Kidney (tissue), 14 donors: ENCODE measurements around the gene DHFR2. TPM values are rescaled to one million over a fixed set of nuclear protein-coding genes. Genes with fewer than 3 reads are reported as not detected.

Source experiments
- DNase-seq, 5 donors: peaks; one replicate each; pipeline ENCODE4 v3.0.0-alpha.2; 2013 to 2020
- FAIRE-seq: peaks from 2 replicates; lab custom pipeline; 2012; peaks lifted over from hg19 to GRCh38; lab: Jason Lieb, UNC
- H3K27ac ChIP-seq, 2 donors: one replicate each; pipeline ENCODE4 v1.7.0; 2013; ENCODE audit warnings: low read depth in 2 of 2, low read length in 2 of 2, inconsistent platforms in 1 of 2
- H3K27me3 ChIP-seq: one replicate; pipeline ENCODE4 v1.7.1; 2013; ENCODE audit warnings: low read length, inconsistent platforms; ENCODE audit not compliant: control insufficient read depth, insufficient read depth
- H3K36me3 ChIP-seq, 3 donors: one replicate each; pipeline versions ENCODE4 v1.7.0 to v1.7.1; 2013; ENCODE audit warnings: low read length in 3 of 3, control low read depth in 1 of 3, inconsistent platforms in 1 of 3; ENCODE audit not compliant: insufficient read depth in 3 of 3, control insufficient read depth in 2 of 3
- H3K4me1 ChIP-seq, 3 donors: one replicate each; pipeline versions ENCODE4 v1.7.0 to v1.7.1; 2013; ENCODE audit warnings: low read length in 3 of 3, inconsistent platforms in 1 of 3, low read depth in 1 of 3; ENCODE audit not compliant: control insufficient read depth in 2 of 3, insufficient read depth in 2 of 3
- H3K4me3 ChIP-seq, 3 donors: one replicate each; pipeline versions ENCODE4 v1.7.0 to v1.8.1; 2013; ENCODE audit warnings: low read length in 3 of 3, control low read depth in 1 of 3, inconsistent platforms in 1 of 3
- H3K9ac ChIP-seq, 3 donors: one replicate each; pipeline versions ENCODE4 v1.7.0 to v1.7.1; 2013; ENCODE audit warnings: low read length in 3 of 3, control low read depth in 1 of 3, inconsistent platforms in 1 of 3
- H3K9me3 ChIP-seq, 3 donors: one replicate each; pipeline versions ENCODE4 v1.7.0 to v1.7.1; 2013; ENCODE audit warnings: low read length in 3 of 3, control low read depth in 1 of 3, inconsistent platforms in 1 of 3; ENCODE audit not compliant: control insufficient read depth in 2 of 3, insufficient read depth in 1 of 3
- intact Hi-C: fragments of 100-400 bp; cut with DNase I; formaldehyde crosslinking; loops from one replicate; pipeline ENCODE4 v1.11.1; 2022
- polyA plus RNA-seq: library from polyadenylated mRNA; stranded (reverse); fragments of 350-450 nt; fragmentation: Illumina TruSeq; extraction: RNeasy Lipid Tissue Mini Kit (QIAGEN cat#74804); gene quantifications from one replicate; pipeline ENCODE4 v1.2.3, GENCODE V29; 2014; ENCODE audit warnings: low read depth, low replicate concordance; ENCODE audit not compliant: insufficient read depth
- total RNA-seq: library from RNA; stranded (reverse); fragmentation: NEBNext Ultra II Directional; extraction: Animal tissue kit (Norgen Biotek cat#: 25700); gene quantifications from one replicate; pipeline ENCODE4 v1.2.1, GENCODE V29; 2021
- TF ChIP-seq, protein P1 (sequence below): IDR thresholded peaks from 3 replicates; pipeline ENCODE4 v1.5.1; 2012; ENCODE audit warnings: mild to moderate bottlenecking, moderate library complexity, borderline replicate concordance; ENCODE audit not compliant: insufficient read depth; ENCODE audit errors: extremely low read depth
- donor health status: control.
- donor health status: control.
- donor health status: control.
- donor health status: control.
- donor health status: control.
- donor health status: DM: yes; HTN: yes; CAD: no.
- donor health status: Normal renal cell carcinoma (clear cell type).

DHFR2 gene
- total and polyA plus RNA-seq, 2 donors from 2014 or later, result 4.0 to 9.9 TPM

GRCh38 chr3:94095111-94095510 is 32.4 kb upstream of the DHFR2 start:
- TF ChIP-seq, protein P1, sequence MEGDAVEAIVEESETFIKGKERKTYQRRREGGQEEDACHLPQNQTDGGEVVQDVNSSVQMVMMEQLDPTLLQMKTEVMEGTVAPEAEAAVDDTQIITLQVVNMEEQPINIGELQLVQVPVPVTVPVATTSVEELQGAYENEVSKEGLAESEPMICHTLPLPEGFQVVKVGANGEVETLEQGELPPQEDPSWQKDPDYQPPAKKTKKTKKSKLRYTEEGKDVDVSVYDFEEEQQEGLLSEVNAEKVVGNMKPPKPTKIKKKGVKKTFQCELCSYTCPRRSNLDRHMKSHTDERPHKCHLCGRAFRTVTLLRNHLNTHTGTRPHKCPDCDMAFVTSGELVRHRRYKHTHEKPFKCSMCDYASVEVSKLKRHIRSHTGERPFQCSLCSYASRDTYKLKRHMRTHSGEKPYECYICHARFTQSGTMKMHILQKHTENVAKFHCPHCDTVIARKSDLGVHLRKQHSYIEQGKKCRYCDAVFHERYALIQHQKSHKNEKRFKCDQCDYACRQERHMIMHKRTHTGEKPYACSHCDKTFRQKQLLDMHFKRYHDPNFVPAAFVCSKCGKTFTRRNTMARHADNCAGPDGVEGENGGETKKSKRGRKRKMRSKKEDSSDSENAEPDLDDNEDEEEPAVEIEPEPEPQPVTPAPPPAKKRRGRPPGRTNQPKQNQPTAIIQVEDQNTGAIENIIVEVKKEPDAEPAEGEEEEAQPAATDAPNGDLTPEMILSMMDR, result no peak
- H3K27ac ChIP-seq, result no peak overlapping the region
- no peaks in the 10 kb centered on the region for H3K27me3 ChIP-seq
- H3K36me3 ChIP-seq, result peaks cover 0 to 14% (median 5%) of the 10 kb centered on the region in 3 donors
- no peaks in the 10 kb centered on the region for H3K4me1 ChIP-seq
- intact Hi-C loops, result no loop called here
- DNase-seq (no peak), FAIRE-seq (no peak)
- H3K9me3 ChIP-seq, result no peaks in the 10 kb centered on the region
- H3K4me3 ChIP-seq, result no peak overlapping the region
- H3K9ac ChIP-seq, result no peak overlapping the region

- Histone ChIP-seq H3K4me3 (no peak overlapping the region), H3K4me1 (no peaks in the 10 kb centered on the region), H3K36me3 (peaks cover 0 to 10% (median 2%) of the 10 kb centered on the region in 3 donors), H3K27me3 (no peaks in the 10 kb centered on the region), H3K9ac (no peak overlapping the region), H3K27ac (no peak overlapping the region), H3K9me3 (no peaks in the 10 kb centered on the region)
- DNase-seq (no peak), FAIRE-seq (no peak)
- TF ChIP-seq, protein P1, result no peak
- intact Hi-C loops, result no loop called here
These were observed 30.4 kb upstream of the DHFR2 start for GRCh38 chr3:94093151-94093550.

DNA sequence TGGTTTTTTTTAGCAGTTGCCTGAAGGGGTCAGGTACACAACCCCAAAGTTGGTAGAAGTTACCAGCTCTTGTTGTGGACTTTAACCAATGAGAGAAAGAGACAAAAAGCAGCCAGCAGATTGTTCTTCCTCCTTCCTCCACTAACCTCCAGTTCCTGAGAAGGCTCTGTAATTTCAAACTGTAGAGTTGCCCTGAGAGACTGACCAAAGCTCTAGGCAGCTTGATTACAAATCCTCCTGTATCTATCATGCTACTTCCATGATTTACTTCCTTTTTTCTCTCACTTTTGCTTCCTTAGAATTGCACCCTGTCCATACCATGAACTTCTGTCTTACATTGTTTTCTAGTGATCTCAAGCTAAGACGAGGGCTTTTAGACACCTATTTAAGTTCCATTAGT is 29.4 kb upstream of the DHFR2 start:
- intact Hi-C loops, result no loop called here
- H3K27me3 ChIP-seq, result no peaks in the 10 kb centered on the region
- no peak overlapping the region for H3K4me3 ChIP-seq
- H3K27ac ChIP-seq, result no peak overlapping the region
- DNase-seq (no peak), FAIRE-seq (no peak)
- H3K4me1 ChIP-seq, result no peaks in the 10 kb centered on the region
- TF ChIP-seq, protein P1, result no peak
- H3K9me3 ChIP-seq, result no peaks in the 10 kb centered on the region
- H3K9ac ChIP-seq, result no peak overlapping the region
- H3K36me3 ChIP-seq, result peaks cover 0 to 10% (median 0%) of the 10 kb centered on the region in 3 donors

DNA sequence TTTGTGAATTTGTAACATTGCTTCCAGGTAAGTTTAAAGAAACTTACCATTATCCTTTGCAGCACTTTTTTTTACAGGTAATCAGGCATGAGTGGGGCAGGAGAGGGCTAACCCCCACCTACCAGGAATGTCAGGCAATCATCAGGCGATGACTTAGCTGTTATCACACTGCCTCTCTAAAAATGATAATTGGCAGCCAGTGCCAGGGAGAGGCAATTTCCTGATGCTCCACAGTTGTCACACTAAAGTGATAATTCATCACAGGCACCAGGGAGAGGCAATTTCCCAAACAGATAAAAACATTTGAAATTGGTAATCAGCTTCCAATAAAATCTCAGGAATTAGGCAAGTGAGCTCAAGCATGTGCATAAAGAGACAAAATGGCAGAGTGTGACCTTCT is 26.4 kb upstream of the DHFR2 start:
- no peak overlapping the region for H3K27ac ChIP-seq
- H3K9ac ChIP-seq, result no peak overlapping the region
- DNase-seq (no peak), FAIRE-seq (no peak)
- no peaks in the 10 kb centered on the region for H3K27me3 ChIP-seq
- H3K9me3 ChIP-seq, result no peaks in the 10 kb centered on the region
- intact Hi-C loops, result no loop called here
- no peak overlapping the region for H3K4me3 ChIP-seq
- TF ChIP-seq, protein P1, result no peak
- no peaks in the 10 kb centered on the region for H3K4me1 ChIP-seq
- no peaks in the 10 kb centered on the region for H3K36me3 ChIP-seq
